ENCODE results near the gene PXN.
"Not testable (repeated sequence)": the region's sequence is repeated elsewhere in the genome, so short reads cannot be mapped to it uniquely, and the experiment has no call there.

Gene PXN

GRCh38 chr12:120262852-120263747 lies 2.4 kb downstream of the PXN start:
- DNase-seq (ENCODE audit: low read depth, low spot score): no peak

GRCh38 chr12:120261951-120262851 lies 3.3 kb downstream of the PXN start:
- DNase-seq (ENCODE audit: low read depth, low spot score): no peak

GRCh38 chr12:120260607-120261006 lies 4.9 kb downstream of the PXN start:
- DNase-seq (ENCODE audit: low read depth, low spot score): no peak

GRCh38 chr12:120259418-120260202 lies 5.9 kb downstream of the PXN start:
- no peak for DNase-seq (ENCODE audit: low read depth, low spot score)

GRCh38 chr12:120258323-120258896 lies 7.1 kb downstream of the PXN start:
- DNase-seq (ENCODE audit: low read depth, low spot score): no peak

- peak; percentile 85 for DNase-seq (ENCODE audit: low read depth, low spot score)
Measured at GRCh38 chr12:120257041-120257821, 8.3 kb downstream of the PXN start.

GRCh38 chr12:120254809-120255208 lies 10.7 kb downstream of the PXN start:
- DNase-seq (ENCODE audit: low read depth, low spot score): no peak

- DNase-seq (ENCODE audit: low read depth, low spot score): not testable (repeated sequence)
Measured at GRCh38 chr12:120253313-120253712, 12.2 kb downstream of the PXN start.

- DNase-seq (ENCODE audit: low read depth, low spot score): no peak
Measured at GRCh38 chr12:120252071-120252906, 13.2 kb downstream of the PXN start.

GRCh38 chr12:120251364-120252070 lies 14.0 kb downstream of the PXN start:
- not testable (repeated sequence) for DNase-seq (ENCODE audit: low read depth, low spot score)

GRCh38 chr12:120249875-120250795 lies 15.4 kb downstream of the PXN start:
- no peak for DNase-seq (ENCODE audit: low read depth, low spot score)

- no peak for DNase-seq (ENCODE audit: low read depth, low spot score)
Measured at GRCh38 chr12:120249266-120249874, 16.2 kb downstream of the PXN start.

GRCh38 chr12:120247621-120248030 lies 17.9 kb downstream of the PXN start:
- DNase-seq (ENCODE audit: low read depth, low spot score): no peak

GRCh38 chr12:120247183-120247582 lies 18.3 kb downstream of the PXN start:
- no peak for DNase-seq (ENCODE audit: low read depth, low spot score)

- not testable (repeated sequence) for DNase-seq (ENCODE audit: low read depth, low spot score)
Measured at GRCh38 chr12:120246705-120247104, 18.8 kb downstream of the PXN start.

GRCh38 chr12:120242971-120243699 lies 22.4 kb downstream of the PXN start:
- no peak for DNase-seq (ENCODE audit: low read depth, low spot score)
